A549 (cell line): ENCODE results near the gene KCNK13.

Source experiments
- CBX8 ChIP-seq: fragments of 200-600 bp; sonication (generic); IDR thresholded peaks from 2 replicates; pipeline ENCODE4 v1.6.1; 2016
- CHD4 ChIP-seq: fragments of 200-600 bp; sonication (generic); IDR thresholded peaks from 2 replicates; pipeline ENCODE4 v1.6.1; 2016; ENCODE audit warnings: antibody characterized with exemption, mild to moderate bottlenecking, borderline replicate concordance
- CTCF ChIP-seq: fragments of >200 bp; sonication (Bioruptor Twin); formaldehyde crosslinking; IDR thresholded peaks from 3 replicates; pipeline ENCODE4 v1.5.1; 2016
- EP300 ChIP-seq, 2 experiments: fragments of >200 bp; sonication (Bioruptor Twin); formaldehyde crosslinking; IDR thresholded peaks; 2 replicates in 1 of 2; 3 replicates in 1 of 2; pipeline ENCODE4 v1.6.1; 2016 to 2017
- HOXA7 ChIP-seq: fragments of 250-450 bp; sonication (Bioruptor Pico); IDR thresholded peaks from 2 replicates; pipeline ENCODE4 v1.5.0; 2020; ENCODE audit warnings: mild to moderate bottlenecking, moderate library complexity
- KDM5A ChIP-seq: fragments of 200-600 bp; sonication (generic); IDR thresholded peaks from 2 replicates; pipeline ENCODE4 v1.6.1; 2016; ENCODE audit warnings: antibody characterized with exemption, mild to moderate bottlenecking
- MAX ChIP-seq: IDR thresholded peaks from 2 replicates; pipeline ENCODE4 v1.6.1; 2012
- MAZ ChIP-seq: fragments of 150-350 bp; IDR thresholded peaks from 2 replicates; pipeline ENCODE4 v1.6.1; 2014; ENCODE audit warnings: antibody characterized with exemption, low read depth, low read length, borderline replicate concordance
- POLR2A ChIP-seq: IDR thresholded peaks from 2 replicates; pipeline ENCODE4 v1.6.1; 2012; ENCODE audit warnings: mild to moderate bottlenecking, low read length
- SMC3 ChIP-seq: fragments of >200 bp; sonication (Bioruptor Twin); formaldehyde crosslinking; IDR thresholded peaks from 3 replicates; pipeline ENCODE4 v1.6.1; 2018; ENCODE audit warnings: inconsistent platforms
- TFCP2L1 ChIP-seq: fragments of 250-450 bp; sonication (Bioruptor Pico); IDR thresholded peaks from 2 replicates; pipeline ENCODE4 v1.5.0; 2021; ENCODE audit warnings: mild to moderate bottlenecking
- ZFP36 ChIP-seq: fragments of 450-650 bp; IDR thresholded peaks from 2 replicates; pipeline ENCODE4 v1.6.1; 2014; ENCODE audit warnings: borderline replicate concordance; ENCODE audit not compliant: partially characterized antibody

- TF ChIP-seq CBX8 (no peak), MAZ (no peak), CHD4 (no peak), CTCF (no peak), EP300 (IDR thresholded peaks at IDR 0.05) (no peak), HOXA7 (CRISPR knock-in tag) (no peak), ZFP36 (no peak), MAX (no peak), KDM5A (no peak), SMC3 (no peak), POLR2A (no peak), TFCP2L1 (CRISPR knock-in tag) (no peak)
Observed at GRCh38 chr14:90204516-90204915, 142.7 kb downstream of the KCNK13 start.
